Endometrium (tissue), 2 donors: ENCODE results near the gene PLEKHG7.

Experiments
- FAIRE-seq: peaks from 2 replicates; lab custom pipeline; 2012; peaks lifted over from hg19 to GRCh38; lab: Jason Lieb, UNC
- donor health status: control.
- donor health status: control.

The PLEKHG7 gene

DNA sequence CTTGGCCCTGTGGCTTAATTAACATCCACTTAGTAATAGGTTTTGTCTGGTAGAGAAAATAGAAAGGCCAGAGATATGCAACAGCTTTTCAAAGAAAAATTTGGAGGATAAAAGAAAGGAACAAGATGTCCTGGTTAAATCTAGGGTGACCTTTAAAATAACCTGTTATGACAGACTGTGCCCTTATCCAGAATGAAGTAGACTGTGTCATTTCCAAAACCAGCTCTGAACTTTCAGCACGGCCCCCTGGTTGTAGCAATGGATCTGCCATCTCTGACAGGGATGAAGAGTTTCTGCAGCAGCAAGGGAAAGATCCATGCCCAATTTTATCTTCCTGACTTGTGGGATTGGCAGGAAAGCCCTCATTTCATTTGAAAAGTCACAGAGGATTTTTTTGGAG is 5.1 kb downstream of the PLEKHG7 start:
- no peak for FAIRE-seq

DNA sequence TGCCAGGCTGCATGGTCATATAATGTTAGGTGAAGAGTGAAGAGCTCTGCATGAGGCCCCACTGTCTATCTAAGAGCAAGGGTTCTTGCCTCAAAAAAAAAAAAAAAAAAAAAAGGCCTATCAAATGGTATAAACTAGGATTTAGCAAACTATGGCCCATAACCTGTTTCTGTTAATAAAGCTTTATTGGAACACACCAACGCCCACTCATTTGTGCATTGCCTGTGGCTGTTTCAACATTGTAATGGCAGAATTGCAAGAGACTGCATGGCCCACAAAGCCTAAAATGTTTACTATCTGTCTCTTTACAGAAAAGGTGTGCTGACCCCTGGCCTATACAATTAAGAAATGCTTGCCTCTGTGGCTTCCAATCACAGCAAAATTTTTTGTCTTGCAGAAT is 12.8 kb downstream of the PLEKHG7 start:
- FAIRE-seq = no peak

DNA sequence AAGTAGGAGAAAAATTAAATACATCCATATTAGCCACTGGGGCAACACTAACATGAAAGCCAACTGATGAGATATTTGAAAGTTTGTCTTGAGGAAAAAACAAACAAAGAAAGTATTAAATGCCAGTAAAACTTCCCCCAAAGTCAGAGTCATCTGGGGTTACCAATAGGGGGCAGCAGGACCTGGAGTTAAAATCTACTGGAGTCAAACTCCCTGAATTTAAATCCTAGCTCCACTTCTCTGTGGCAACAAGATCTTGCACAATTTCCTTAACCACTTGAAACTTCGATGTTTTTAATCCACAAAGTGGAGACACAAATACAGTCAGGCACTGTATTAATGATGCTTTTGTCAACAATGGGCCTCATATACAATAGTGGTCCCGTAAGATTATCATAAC is 14.4 kb downstream of the PLEKHG7 start:
- no peak for FAIRE-seq

DNA sequence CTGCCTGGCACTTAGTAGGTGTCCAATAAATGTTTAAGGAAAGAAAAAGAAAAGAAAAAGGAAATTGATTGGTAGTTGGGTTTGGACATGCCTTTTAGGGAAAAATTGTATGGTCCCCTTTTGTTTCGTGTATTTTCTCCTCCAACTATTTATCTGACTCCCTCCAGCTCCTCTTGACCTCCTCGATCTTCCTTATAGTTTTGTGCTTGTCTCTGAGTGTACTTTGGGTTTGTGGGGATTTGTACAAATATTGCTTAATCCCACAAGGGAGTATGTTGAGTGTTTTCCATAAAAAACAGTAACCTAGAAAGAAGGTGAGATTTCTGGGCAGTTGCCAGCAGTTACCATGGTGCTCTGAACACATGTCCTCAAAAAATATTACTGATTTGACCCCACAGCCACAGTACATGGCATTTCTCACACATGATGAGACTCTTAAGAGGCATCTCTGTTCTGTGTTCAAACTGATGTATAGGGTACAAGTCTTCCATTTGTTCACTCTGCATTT is 15.7 kb downstream of the PLEKHG7 start:
- no peak for FAIRE-seq

DNA sequence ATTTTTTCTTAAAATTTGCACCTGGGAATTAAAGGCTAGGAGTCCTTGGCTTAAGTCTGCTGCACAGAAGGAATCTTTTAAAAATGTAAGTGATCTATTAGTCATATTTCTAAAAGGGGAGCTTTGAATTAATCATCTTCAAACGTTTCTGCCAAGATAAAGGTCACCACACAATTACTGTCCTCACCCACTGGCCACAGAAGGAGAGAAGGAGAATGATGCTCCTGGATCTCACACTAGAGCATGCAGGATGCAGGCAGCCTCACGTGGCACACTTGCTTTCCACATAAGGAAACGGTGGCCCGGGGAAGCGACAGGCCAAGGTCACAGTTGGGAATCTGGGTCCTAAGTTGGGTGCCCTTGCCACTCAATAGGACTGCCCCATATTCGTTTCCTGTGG is 16.9 kb downstream of the PLEKHG7 start:
- FAIRE-seq = no peak

DNA sequence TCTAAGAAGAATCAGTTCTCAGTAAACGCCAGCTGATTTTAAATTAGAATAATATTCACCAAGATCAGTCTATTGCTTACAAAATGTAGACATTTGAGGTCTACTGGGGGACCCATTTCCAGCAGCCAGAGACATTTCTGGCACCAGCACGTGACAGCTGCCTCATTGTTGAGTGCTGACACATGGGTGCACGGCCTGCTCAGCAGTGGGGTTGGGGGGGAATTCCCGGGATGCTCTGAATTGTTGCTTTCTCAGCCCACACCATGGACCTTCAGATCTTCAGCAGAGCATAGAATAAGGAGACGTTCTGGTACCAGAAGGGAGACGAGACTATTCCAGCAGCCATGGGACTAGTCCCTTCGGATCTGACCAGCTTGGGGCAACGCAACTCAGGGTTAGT is 18.3 kb downstream of the PLEKHG7 start:
- no peak for FAIRE-seq

DNA sequence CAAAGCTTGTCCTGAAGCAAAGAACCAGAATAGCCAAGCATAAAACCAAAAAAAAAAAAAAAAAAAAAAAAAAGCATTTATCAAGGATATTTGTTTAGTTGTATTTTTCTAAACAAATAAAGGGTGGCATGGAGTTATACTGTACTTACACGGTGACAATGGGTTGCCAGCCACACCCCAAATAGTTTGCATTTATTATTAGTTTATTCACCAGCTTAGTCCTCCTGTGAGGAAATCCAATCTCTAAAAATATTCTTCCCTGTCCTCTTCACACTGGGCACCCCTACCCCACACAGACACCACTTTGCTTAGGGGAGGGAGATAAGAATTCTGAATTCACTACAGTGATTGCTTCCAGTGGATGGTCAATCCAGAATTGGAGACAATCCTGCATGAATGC is 18.9 kb downstream of the PLEKHG7 start:
- no peak for FAIRE-seq

DNA sequence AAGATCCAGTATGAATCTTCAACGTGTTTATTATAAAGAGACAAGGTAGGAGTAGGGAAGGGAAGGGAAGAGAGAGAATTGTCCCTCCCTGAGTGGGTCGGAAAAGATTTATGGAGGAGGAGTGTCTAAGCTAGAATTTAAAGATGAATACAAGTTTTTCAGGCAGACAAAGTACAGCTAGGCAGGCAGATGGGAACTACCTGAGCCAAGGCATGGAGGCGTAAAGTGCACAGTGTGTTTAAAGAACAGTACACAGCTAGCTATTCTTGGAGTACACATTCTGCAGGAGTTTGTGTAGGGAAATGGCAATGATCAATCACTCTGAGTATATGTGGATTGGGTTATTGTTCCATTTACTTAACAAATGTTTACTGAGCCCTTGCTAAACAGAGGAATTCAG is 20.1 kb downstream of the PLEKHG7 start:
- FAIRE-seq = no peak

DNA sequence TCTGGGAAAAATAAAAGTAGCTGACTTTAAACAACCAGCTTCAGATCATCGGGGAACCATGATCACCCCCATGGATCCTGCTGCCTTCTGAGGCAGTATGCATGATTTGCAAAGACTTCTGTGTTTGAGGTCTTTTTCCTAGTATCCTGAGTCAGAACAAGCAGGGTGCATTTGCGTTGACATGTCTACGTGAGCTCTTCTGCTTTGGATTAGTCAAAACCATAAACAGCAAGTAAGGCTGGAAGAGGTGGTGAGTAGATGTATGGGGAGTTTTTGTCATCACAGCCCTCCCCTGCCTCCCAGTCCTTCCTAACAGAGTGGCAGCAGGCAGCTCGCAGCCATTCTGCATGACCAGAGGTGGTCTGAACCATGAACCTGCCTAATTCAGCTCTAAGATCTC is 24.1 kb downstream of the PLEKHG7 start:
- no peak for FAIRE-seq

DNA sequence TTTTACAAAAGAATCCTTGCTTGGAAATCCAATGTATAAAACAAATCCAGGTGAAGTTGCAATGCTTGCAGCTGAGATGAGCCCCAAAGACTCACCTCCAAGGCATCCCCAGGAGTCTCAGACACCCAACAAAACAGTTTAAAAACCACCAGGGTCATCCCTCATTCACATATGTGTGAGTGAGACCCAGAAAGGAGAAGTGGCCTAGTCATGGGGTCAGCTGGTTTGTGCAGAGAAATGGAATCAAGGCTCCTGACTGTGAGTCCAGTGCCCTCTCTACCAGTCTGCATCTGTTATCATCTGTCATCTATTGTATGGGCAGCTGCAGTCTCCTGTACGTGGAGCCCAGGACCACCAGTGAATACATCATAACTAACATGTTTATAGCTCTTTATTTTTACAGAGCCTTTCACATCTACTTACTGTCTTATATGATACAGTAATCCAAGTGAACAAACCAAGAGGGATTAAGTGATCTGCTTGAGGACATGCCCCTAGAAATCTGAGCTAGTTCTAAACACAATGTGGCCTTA is 27.1 kb downstream of the PLEKHG7 start:
- FAIRE-seq = no peak

DNA sequence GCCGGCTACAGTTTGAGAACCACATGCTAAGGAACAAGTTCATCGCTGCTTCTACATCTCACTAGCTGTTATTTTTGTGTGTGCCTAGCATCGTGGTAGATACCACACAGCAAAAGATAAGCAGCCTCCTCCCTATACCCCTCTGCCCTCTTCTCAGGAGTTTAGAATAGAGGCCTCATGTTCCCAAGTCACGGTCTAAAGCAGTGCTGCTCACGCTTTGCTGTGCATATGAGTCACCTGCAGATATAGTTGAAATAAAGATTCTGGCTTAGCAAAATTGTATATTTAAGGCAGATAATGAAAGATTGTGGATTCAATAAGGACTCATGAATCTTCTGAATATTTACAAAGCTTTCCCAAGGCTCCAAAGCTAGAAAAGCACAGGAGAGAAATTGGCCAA is 28.0 kb downstream of the PLEKHG7 start:
- FAIRE-seq = no peak

DNA sequence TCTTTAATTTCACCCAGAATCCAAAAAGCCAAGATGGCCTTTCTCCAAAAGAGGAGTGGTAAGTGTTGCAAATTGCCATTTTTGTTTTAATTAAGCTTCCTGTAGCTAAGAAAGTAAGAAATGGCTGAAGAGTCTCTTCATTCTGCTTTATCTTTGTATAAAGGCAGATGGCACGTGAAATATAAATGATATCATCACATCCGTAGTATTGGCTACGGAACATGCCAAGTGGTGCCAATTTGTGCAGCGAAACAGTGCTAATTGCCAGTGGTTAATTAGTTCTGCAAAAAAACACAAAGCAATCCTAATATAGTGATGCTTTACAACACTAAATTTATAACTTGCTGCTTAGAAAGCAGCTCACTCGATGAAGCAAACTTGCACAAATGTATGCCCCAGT is 29.4 kb downstream of the PLEKHG7 start:
- FAIRE-seq = no peak

DNA sequence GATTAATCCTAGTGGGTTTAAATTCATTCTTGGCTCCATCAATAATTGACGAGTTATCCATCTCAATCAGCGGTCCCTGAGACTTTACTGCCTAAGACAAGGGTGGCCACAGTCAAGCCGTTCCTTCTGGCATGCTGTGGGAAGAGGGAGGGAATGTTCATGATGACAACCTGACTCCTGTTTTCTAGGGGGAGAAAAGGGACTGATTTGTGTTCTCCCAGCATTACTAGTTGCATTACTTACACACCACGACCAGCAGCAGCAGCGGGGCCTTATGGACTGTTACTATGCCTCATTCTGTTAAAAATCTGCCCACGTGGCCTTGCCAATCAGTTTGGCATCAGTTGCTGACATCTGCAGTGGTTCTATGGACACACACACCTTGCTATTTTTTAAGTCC is 29.9 kb downstream of the PLEKHG7 start:
- no peak for FAIRE-seq

DNA sequence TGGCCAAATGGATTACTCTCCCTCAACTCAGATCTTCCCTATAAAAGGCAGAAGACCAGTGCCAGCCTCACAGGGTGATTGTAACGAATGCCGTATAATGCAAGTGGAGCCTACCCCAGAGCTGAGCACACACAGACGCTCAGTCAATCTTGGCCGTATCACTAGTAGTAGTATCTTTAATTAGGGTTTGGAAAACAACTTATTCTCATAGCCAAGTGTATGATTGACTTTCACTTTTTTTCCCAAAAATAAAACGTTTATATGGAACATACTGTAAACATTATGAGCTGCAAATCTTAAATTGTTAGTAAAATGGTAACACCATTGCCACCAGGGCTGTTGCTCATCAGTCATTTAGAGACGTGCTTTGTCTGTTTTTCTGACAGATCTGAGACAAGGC is 30.4 kb downstream of the PLEKHG7 start:
- FAIRE-seq = no peak

DNA sequence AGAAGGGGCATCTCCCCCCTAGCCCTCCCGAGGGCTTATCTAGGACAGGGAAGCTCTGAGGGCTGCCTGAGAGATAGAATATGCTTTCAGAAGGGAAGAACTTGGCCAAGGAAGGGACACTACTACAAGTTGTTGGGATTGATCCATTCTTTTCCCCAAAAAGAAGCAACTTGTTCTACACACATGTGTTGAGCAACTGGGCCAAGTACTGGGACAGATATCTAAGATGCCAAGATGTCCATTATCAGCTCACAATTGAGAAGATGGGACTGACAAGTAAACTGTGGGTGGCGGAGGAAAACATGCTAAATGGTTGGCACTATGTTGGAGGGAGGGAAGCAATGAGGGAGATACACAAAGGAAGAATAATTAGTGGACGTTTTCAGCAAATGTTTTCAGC is 30.9 kb downstream of the PLEKHG7 start:
- FAIRE-seq = no peak

DNA sequence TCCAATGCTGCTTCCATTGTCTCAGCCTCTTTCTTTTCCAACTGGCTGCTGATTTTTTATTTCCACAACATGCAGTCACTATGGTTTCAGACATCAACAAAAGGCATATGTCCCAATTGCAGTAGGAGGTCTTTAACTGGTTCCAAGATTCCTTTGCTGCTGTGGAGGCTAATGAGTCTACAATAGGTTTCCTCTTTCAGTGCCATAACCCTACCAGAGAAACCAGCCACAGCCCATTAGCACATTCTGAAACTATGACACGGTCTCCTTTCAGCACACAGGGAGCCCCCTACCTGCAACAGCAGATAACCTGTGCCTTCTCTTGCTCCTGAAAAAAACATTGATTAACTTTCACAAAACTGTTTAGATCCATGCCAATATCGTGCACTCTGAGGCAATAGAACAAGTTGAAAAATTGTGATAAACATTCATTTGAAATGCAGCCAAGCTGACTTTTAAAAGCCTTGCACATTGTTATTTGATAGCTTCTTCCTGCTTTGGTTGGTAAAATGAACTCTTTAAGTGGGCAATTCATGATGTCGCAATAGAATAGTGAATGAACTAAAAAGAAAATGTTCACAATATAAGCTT is 32.4 kb downstream of the PLEKHG7 start:
- no peak for FAIRE-seq

DNA sequence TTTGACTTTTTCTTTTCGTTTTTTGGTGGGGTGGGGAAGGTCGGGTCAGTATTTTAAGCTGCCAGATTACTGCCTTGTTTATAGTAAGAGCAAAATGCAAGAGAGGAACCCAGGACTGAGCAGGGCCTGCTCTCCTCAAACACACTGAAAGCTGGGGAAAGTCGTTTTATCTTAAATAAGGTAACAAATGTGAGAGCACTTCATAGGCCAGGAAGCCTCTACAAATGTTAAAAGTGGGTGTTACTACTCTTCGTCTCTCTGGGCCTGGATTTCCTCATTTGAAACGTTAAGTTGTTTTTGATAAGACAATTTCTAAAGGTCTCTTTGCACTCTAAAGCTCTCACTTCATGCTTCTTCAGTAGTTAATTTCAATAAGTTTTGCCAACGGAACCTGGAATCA is 33.8 kb downstream of the PLEKHG7 start:
- no peak for FAIRE-seq

DNA sequence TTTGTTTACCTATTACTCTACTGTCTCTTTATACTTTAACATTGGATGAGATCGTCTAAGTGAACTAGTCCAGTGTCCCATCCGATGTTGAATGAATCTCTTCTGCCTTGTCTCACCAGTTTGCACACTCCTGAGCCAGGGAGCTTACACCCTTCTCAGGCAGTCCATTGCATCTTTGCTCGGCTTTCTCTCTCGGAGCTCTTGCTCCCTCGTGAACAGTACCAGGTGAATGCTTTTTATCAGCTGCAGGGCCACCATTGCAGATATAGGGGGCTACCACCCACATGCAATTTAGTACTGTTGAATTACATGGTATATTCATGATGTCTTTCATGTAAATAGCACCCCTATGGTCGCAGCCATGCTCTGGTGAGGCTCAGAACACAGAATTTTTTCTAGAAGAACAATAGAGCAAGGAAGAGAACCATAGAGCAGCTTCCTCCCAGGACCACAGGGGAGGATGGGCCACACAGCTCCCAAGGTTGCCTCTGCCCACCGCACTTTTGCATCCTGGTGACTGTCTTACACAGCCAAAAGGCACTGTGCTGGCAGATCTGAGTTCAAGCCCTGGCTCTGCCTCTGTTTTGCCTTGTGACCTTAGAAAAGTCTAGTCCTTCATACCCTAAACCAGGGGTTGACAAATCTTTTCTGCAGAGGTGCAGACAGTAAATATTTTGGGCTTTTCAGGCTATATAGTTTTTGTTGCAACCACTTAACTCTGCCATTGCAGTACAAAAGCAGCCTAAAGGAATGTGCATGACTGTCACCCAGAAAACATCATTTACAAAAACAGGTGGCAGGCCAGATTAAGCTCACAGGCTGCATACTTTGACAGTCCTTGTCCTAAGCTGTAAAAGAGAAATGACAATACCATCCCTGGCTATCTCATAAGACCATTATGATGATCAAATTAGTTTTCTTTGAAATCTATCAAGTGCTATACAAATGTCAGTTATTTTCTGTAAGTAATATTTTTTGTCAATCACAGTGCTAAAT is 35.4 kb downstream of the PLEKHG7 start:
- no peak for FAIRE-seq

DNA sequence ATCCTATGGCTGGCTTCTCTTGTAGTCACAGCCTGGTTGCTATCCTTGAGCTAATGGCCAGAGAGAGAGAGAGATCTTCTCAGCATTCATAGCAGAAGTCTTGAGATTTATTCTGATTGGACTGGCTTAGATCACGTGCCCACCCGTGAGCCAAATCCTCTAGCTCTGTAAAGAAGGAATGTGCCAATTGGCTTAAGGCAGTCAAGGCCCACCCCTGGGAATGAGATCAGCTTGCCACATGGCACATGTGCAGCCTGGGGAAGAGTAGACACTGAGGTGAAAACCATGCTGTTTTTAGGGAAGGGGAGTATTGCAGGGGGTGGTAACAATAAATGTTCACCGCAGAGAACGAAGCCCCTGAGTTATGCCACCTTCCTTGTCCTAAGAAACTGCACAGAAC is 36.3 kb downstream of the PLEKHG7 start:
- FAIRE-seq = no peak

DNA sequence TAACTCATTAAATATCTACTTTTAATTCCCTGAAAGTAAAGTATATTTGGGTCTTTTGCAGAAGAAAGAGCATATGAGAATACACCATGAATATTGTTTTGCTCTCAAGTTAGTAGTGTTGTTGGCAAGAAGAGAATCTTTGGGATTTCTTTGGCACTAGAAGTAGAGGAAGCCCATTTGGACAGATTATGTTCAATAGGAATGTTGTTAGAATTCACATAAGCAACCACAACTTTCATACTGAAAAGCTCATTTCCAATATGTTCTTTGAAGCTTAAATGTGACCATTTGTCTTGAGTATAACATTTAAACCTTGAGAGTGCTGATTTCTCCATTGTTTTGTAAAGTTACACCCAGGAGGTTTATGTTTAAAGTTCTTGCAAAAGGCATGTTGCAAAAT is 37.6 kb downstream of the PLEKHG7 start:
- FAIRE-seq = no peak

DNA sequence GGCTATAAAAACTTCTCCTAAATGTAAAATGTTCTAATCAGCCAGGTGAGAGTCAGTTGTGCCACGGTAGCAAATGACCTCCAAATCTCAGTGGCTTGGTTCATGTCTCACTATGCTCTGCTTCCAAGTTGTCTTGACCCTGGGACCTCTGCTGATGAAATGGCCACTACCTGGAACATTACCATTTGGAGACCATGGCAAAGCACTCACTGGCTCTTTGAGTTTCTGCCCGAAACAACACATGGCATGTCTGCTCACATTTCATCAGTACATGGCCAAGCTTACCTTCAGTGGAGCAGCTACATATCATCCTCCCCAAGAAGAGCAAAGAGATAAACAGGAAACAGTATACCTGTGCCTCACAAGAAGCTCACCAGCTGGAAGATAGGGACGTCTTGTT is 40.2 kb downstream of the PLEKHG7 start:
- no peak for FAIRE-seq

DNA sequence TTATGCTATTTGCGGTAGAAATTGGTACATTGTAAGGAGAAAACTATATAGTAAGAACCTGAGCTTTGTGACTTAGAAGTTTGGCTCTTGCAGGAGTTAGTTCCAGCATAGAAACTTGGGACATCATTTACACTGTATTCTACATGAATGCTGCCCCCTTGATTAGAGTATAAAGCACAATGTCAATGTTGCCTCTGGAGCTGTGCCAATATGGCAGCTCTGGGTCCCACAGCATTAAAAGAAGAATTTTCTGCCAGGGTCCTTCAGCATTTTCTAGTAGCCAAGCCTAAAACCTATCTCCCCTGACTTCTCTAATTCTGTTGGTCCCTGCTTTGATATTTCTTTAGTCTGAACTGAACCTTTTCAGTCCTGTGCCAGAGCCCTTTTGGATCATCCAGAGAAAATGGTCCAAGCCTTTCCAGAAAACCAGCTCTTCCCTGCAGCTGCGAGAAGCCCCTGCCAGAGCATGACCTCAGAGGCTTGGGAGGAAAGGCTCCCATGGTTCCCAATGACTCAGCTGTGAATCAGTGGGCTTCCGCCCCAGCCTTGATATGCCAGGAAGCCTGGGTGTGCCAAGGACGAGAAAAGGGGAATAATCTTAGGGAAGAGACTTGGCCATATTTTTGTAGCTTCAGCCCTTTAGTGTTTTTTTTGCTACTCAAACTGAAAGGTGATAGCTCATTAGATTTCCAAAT is 43.2 kb downstream of the PLEKHG7 start:
- FAIRE-seq = no peak

DNA sequence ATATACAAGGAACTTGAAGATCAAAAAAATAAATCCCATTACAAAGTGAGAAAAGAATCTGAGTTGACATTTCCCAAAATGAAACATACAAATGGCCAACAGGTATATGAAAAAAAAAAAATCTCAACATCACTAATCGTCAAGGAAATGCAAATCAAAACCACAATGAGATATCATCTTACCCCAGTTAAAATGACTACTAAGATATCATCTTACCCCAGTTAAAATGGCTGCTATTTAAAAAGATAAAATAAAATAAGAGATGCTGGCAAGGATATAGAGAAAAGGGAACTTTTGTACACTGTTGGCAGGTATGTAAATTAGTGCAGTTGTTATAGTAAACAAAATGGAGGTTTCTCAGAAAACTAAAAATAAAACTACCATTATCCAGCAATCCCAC is 44.4 kb downstream of the PLEKHG7 start:
- FAIRE-seq = no peak
